ENCODE measurements around the gene PIGT.

The PIGT gene

GRCh38 chr20:45399018-45399417, 16.9 kb upstream of the PIGT start:
- no CpG with 5 or more reads among the region's 1 CpG for WGBS (ENCODE audit: insufficient coverage)
- DNase-seq: no peak
- peaks cover 0 to 15% (median 11%) of the 10 kb centered on the region in 5 experiments for H3K9me3 ChIP-seq (ENCODE audit: control extremely low read depth in 1 of 5, control insufficient read depth in 4 of 5, insufficient read depth in 2 of 5, low read depth in 1 of 5, low read length in 4 of 5)
- H3K4me3 ChIP-seq (ENCODE audit: control insufficient read depth in 1 of 7, extremely low read depth in 1 of 7, insufficient read depth in 4 of 7, low read depth in 2 of 7, low read length in 6 of 7): no peak overlapping the region
- peaks cover 0 to 3% (median 2%) of the 10 kb centered on the region in 5 experiments for H3K27me3 ChIP-seq (replicated peaks in 2 of 5; ENCODE audit: control insufficient read depth in 4 of 5, insufficient read depth in 5 of 5, low read length in 4 of 5)
- ChIA-PET CTCF (interaction anchor here (0.8 kb wide), 1 partner anchor 9 kb away, joined by 3 read pairs; the partner anchor contains the start of gene DBNDD2), POLR2A (no interaction called here)
- no peak overlapping the region for H3K27ac ChIP-seq (ENCODE audit: insufficient read depth in 1 of 2, low read depth in 1 of 2, low read length in 2 of 2, poor library complexity in 1 of 2, severe bottlenecking in 2 of 2)
- H3K4me1 ChIP-seq (ENCODE audit: control extremely low read depth in 1 of 4, control insufficient read depth in 4 of 4, insufficient read depth in 4 of 4, low read length in 3 of 4): no peaks in the 10 kb centered on the region
- peaks cover 0 to 2% (median 0%) of the 10 kb centered on the region in 4 experiments for H3K36me3 ChIP-seq (ENCODE audit: control insufficient read depth in 4 of 4, insufficient read depth in 4 of 4, low read length in 3 of 4)

DNA sequence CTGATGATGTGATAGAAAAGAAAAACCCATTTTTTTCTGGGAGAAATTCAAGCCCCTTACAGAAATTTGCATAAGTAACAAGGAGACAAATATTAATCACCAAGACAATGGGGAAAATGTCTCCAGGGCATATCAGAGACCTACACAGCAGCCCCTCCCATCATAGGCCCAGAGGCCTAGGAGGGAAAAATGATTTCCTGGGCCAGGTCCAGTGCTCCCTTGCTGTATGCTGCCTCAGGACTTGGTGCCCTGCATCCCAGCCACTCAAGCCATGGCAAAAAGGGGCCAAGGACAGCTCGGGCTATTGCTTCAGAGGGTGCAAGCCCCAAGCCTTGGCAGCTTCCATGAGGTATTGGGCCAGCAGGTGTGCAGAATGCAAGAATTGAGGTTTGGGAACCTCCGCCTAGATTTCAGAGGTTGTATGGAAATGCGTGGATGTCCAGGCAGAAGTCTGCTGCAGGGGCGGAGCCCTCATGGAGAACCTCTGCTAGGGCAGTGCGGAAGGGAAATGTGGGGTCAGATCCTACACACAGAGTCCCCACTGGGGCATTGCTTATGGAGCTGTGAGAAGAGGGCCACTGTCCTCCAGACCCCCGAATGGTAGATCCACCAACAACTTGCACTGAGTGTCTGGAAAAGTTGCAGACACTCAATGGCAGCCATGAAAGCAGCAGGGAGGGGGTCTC, 15.5 kb upstream of the PIGT start:
- H3K4me1 ChIP-seq (ENCODE audit: control extremely low read depth in 1 of 4, control insufficient read depth in 4 of 4, insufficient read depth in 4 of 4, low read length in 3 of 4): peaks cover 0 to 3% (median 2%) of the 10 kb centered on the region in 4 experiments
- H3K27ac ChIP-seq (ENCODE audit: insufficient read depth in 1 of 2, low read depth in 1 of 2, low read length in 2 of 2, poor library complexity in 1 of 2, severe bottlenecking in 2 of 2): no peak overlapping the region
- ChIA-PET CTCF (no interaction called here), POLR2A (no interaction called here)
- DNase-seq: no peak
- peaks cover 0 to 15% (median 11%) of the 10 kb centered on the region in 5 experiments for H3K9me3 ChIP-seq (ENCODE audit: control extremely low read depth in 1 of 5, control insufficient read depth in 4 of 5, insufficient read depth in 2 of 5, low read depth in 1 of 5, low read length in 4 of 5)
- WGBS (ENCODE audit: insufficient coverage): 99% methylated on average over 6 of the region's 6 CpGs
- peaks cover 0 to 2% (median 0%) of the 10 kb centered on the region in 4 experiments for H3K36me3 ChIP-seq (ENCODE audit: control insufficient read depth in 4 of 4, insufficient read depth in 4 of 4, low read length in 3 of 4)
- no peak overlapping the region for H3K4me3 ChIP-seq (ENCODE audit: control insufficient read depth in 1 of 7, extremely low read depth in 1 of 7, insufficient read depth in 4 of 7, low read depth in 2 of 7, low read length in 6 of 7)
- peaks cover 4 to 12% (median 8%) of the 10 kb centered on the region in 5 experiments for H3K27me3 ChIP-seq (replicated peaks in 2 of 5; ENCODE audit: control insufficient read depth in 4 of 5, insufficient read depth in 5 of 5, low read length in 4 of 5)

- Histone ChIP-seq H3K4me3 (ENCODE audit: control insufficient read depth in 1 of 7, extremely low read depth in 1 of 7, insufficient read depth in 4 of 7, low read depth in 2 of 7, low read length in 6 of 7) (no peak overlapping the region), H3K27me3 (replicated peaks in 2 of 5; ENCODE audit: control insufficient read depth in 4 of 5, insufficient read depth in 5 of 5, low read length in 4 of 5) (peaks cover 4 to 14% (median 9%) of the 10 kb centered on the region in 5 experiments), H3K9me3 (ENCODE audit: control extremely low read depth in 1 of 5, control insufficient read depth in 4 of 5, insufficient read depth in 2 of 5, low read depth in 1 of 5, low read length in 4 of 5) (peaks cover 0 to 15% (median 11%) of the 10 kb centered on the region in 5 experiments), H3K36me3 (ENCODE audit: control insufficient read depth in 4 of 4, insufficient read depth in 4 of 4, low read length in 3 of 4) (peaks cover 0 to 2% (median 0%) of the 10 kb centered on the region in 4 experiments), H3K4me1 (ENCODE audit: control extremely low read depth in 1 of 4, control insufficient read depth in 4 of 4, insufficient read depth in 4 of 4, low read length in 3 of 4) (peaks cover 0 to 25% (median 23%) of the 10 kb centered on the region in 4 experiments), H3K27ac (ENCODE audit: insufficient read depth in 1 of 2, low read depth in 1 of 2, low read length in 2 of 2, poor library complexity in 1 of 2, severe bottlenecking in 2 of 2) (no peak overlapping the region)
- ChIA-PET POLR2A (no interaction called here), CTCF (interaction anchor here (1.7 kb wide), 1 partner anchor 12 kb away, joined by 3 read pairs; no protein-coding TSS in a partner anchor)
- DNase-seq: no peak
- WGBS (ENCODE audit: insufficient coverage): 100% methylated on average over 1 of the region's 1 CpG
Observed at GRCh38 chr20:45402946-45403345, 13.0 kb upstream of the PIGT start.

DNA sequence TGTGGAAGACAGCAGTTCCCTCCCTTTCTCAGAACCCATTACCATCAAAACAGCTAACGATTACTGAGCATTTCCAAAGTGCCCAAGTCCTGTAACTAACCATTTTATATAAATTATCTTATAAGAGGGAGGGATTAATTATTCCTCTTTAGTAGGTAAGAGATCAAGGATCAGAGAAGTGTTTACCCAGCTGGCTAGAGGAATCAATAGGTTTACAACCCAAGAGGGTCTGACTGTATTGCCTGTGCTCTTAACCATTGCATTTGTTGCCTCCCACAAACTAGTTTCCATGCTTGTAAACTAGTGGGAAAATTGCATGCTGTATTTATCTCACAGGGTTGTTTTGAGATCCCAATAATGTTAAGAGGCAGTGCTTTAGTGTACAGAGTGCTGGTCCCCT, 11.5 kb upstream of the PIGT start:
- no peak overlapping the region for H3K4me3 ChIP-seq (ENCODE audit: control insufficient read depth in 1 of 7, extremely low read depth in 1 of 7, insufficient read depth in 4 of 7, low read depth in 2 of 7, low read length in 6 of 7)
- no CpG with 5 or more reads among the region's 1 CpG for WGBS (ENCODE audit: insufficient coverage)
- DNase-seq: no peak
- H3K27ac ChIP-seq (ENCODE audit: insufficient read depth in 1 of 2, low read depth in 1 of 2, low read length in 2 of 2, poor library complexity in 1 of 2, severe bottlenecking in 2 of 2): no peak overlapping the region
- peaks cover 4 to 14% (median 9%) of the 10 kb centered on the region in 5 experiments for H3K27me3 ChIP-seq (replicated peaks in 2 of 5; ENCODE audit: control insufficient read depth in 4 of 5, insufficient read depth in 5 of 5, low read length in 4 of 5)
- CTCF ChIA-PET: interaction anchor here (0.6 to 1.4 kb wide), 5 partner anchors 10 to 253 kb away, joined by 3 to 6 read pairs (median 4); partner anchors contain the start of gene PIGT
- peaks cover 0 to 15% (median 9%) of the 10 kb centered on the region in 5 experiments for H3K9me3 ChIP-seq (ENCODE audit: control extremely low read depth in 1 of 5, control insufficient read depth in 4 of 5, insufficient read depth in 2 of 5, low read depth in 1 of 5, low read length in 4 of 5)
- peaks cover 2 to 36% (median 34%) of the 10 kb centered on the region in 4 experiments for H3K4me1 ChIP-seq (ENCODE audit: control extremely low read depth in 1 of 4, control insufficient read depth in 4 of 4, insufficient read depth in 4 of 4, low read length in 3 of 4)
- peaks cover 0 to 2% (median 0%) of the 10 kb centered on the region in 4 experiments for H3K36me3 ChIP-seq (ENCODE audit: control insufficient read depth in 4 of 4, insufficient read depth in 4 of 4, low read length in 3 of 4)
- POLR2A ChIA-PET: no interaction called here

DNA sequence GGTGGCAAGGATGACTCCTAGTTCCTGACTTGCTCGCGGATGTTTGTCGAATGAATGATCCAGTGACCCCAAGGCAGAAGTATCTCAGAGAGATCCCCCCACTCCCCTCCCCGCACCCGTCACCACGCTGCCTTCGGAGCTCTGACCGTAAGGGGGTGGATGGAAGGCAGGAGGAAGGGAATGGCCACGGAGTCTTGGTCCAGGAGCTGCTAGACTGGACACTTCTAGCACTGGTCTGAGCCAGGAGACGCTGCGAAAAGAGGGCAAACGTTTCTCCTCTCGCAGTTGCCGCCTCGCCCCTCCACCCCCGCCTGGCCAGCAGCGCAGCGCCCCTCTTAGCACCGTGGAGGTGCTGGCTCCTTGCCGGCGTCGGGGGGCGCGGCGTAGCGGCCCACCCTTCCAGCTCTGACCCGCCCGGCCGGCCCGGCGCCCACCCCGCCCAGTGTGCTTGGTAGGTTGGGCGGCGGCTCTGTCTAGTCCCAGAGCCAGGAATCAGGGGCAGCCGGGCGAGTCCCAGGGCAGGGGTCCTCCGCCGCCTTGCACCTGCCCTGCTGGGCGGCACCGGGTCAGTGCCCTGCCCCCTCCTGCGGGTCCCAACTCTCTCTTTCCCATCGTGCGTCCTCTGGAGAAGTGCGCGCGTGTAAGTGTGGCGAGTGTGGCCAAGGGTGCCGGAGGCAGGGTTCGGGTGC, 10.2 kb upstream of the PIGT start:
- WGBS (ENCODE audit: insufficient coverage): under 1% methylated on average over 36 of the region's 49 CpGs
- no peak overlapping the region for H3K27ac ChIP-seq (ENCODE audit: insufficient read depth in 1 of 2, low read depth in 1 of 2, low read length in 2 of 2, poor library complexity in 1 of 2, severe bottlenecking in 2 of 2)
- peaks cover 4 to 14% (median 9%) of the 10 kb centered on the region in 5 experiments for H3K27me3 ChIP-seq (replicated peaks in 2 of 5; ENCODE audit: control insufficient read depth in 4 of 5, insufficient read depth in 5 of 5, low read length in 4 of 5)
- POLR2A ChIA-PET: interaction anchor here (1.9 kb wide), 1 partner anchor 10 kb away, joined by 7 read pairs; the partner anchor contains the start of gene PIGT
- H3K36me3 ChIP-seq (ENCODE audit: control insufficient read depth in 4 of 4, insufficient read depth in 4 of 4, low read length in 3 of 4): peaks cover 0 to 12% (median 3%) of the 10 kb centered on the region in 4 experiments
- H3K9me3 ChIP-seq (ENCODE audit: control extremely low read depth in 1 of 5, control insufficient read depth in 4 of 5, insufficient read depth in 2 of 5, low read depth in 1 of 5, low read length in 4 of 5): peaks cover 0 to 10% (median 4%) of the 10 kb centered on the region in 5 experiments
- H3K4me1 ChIP-seq (ENCODE audit: control extremely low read depth in 1 of 4, control insufficient read depth in 4 of 4, insufficient read depth in 4 of 4, low read length in 3 of 4): peaks cover 2 to 38% (median 34%) of the 10 kb centered on the region in 4 experiments
- DNase-seq: peak in 2 of 3 donors; percentile 10 to 23
- CTCF ChIA-PET: interaction anchor here (1.8 to 3.9 kb wide), 2 partner anchors 22 to 30 kb away, joined by 6 to 37 read pairs; partner anchors contain the start of gene TP53TG5
- H3K4me3 ChIP-seq (ENCODE audit: control insufficient read depth in 1 of 7, extremely low read depth in 1 of 7, insufficient read depth in 4 of 7, low read depth in 2 of 7, low read length in 6 of 7): peak overlapping the region; percentile 60 to 87 (median 74)

- ChIA-PET CTCF (interaction anchor here (1.6 to 3.9 kb wide), 6 partner anchors 9 to 44 kb away, joined by 6 to 37 read pairs (median 10); partner anchors contain the start of genes PIGT and TP53TG5), POLR2A (interaction anchor here (1.9 kb wide), 1 partner anchor 9 kb away, joined by 7 read pairs; the partner anchor contains the start of gene PIGT)
- H3K27ac ChIP-seq (ENCODE audit: insufficient read depth in 1 of 2, low read depth in 1 of 2, low read length in 2 of 2, poor library complexity in 1 of 2, severe bottlenecking in 2 of 2): no peak overlapping the region
- H3K9me3 ChIP-seq (ENCODE audit: control extremely low read depth in 1 of 5, control insufficient read depth in 4 of 5, insufficient read depth in 2 of 5, low read depth in 1 of 5, low read length in 4 of 5): peaks cover 0 to 3% (median 0%) of the 10 kb centered on the region in 5 experiments
- peak overlapping the region; percentile 60 to 87 (median 74) for H3K4me3 ChIP-seq (ENCODE audit: control insufficient read depth in 1 of 7, extremely low read depth in 1 of 7, insufficient read depth in 4 of 7, low read depth in 2 of 7, low read length in 6 of 7)
- peaks cover 0 to 17% (median 3%) of the 10 kb centered on the region in 4 experiments for H3K36me3 ChIP-seq (ENCODE audit: control insufficient read depth in 4 of 4, insufficient read depth in 4 of 4, low read length in 3 of 4)
- under 1% methylated on average over 66 of the region's 87 CpGs for WGBS (ENCODE audit: insufficient coverage)
- peaks cover 4 to 14% (median 9%) of the 10 kb centered on the region in 5 experiments for H3K27me3 ChIP-seq (replicated peaks in 2 of 5; ENCODE audit: control insufficient read depth in 4 of 5, insufficient read depth in 5 of 5, low read length in 4 of 5)
- peak in 2 of 3 donors; percentile 16 to 52 for DNase-seq
- H3K4me1 ChIP-seq (ENCODE audit: control extremely low read depth in 1 of 4, control insufficient read depth in 4 of 4, insufficient read depth in 4 of 4, low read length in 3 of 4): peaks cover 2 to 38% (median 34%) of the 10 kb centered on the region in 4 experiments
Observed at GRCh38 chr20:45406260-45407066, 9.5 kb upstream of the PIGT start.

Measured in common myeloid progenitor, CD34-positive (primary cell).